Activated naive CD4-positive, alpha-beta T cell treated with anti-CD3 and anti-CD28 coated beads, Interleukin-2, amount 50 U/mL, for 16 hours (primary cell): ENCODE data around the gene NMT2.

Source experiments
- DNase-seq: peaks from one replicate; pipeline ENCODE4 v3.0.0-alpha.2; 2020

The NMT2 gene

DNA sequence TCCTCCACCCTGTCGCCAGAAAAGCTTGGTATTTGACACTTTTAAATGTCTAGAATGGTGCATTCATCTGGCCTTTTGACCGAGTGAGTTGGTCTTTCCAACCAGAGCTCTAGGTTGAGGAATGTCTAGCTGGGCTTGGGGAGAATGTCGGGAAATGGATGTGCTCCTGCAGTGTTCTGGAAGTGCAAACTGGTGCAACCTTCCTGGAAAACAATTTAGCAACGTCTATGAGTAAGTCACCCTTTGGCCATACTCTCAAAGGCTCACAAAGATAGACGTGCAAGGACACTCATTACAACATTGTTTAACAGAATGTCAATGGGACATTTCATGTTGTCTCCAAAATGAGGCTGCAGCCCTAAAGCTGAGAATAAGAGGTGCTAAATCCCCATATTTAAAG, 12.2 kb upstream of the NMT2 start:
- DNase-seq: no peak

DNA sequence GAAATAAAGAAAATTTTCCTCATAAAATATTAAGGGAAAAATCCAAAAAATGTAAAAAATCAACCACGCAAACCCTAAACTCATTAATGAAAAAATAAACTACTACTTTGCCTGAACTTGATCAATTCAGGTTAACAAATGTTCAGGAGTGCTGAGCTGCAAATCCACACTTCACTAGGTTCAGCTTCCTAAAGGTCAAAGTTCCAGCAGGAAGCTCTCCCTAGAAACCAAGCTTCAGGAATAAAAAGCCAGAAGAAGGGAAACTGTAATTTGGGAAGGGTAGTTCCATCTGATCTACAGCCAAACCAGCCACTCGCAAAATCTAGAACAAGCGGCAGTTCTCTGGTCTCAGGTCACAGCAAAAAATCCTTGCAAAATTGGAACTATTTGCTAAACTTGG, 7.8 kb upstream of the NMT2 start:
- no peak for DNase-seq

DNA sequence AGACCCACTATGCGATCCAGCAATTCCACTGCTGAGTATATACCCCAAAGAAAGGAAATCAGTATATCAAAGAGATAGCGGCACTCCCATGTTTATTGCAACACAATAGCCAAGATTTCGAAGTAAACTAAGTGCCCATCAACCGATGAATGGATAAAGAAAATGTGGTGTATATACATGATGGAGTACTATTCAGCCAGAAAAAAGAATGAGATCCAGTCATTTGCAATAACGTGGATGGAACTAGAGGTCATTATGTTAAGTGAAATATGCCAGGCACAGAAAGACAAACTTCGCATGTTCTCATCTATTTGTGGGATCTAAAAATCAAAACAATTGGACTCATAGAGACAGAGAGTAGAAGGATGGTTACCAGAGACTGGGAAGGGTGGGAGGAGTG, 7.1 kb upstream of the NMT2 start:
- DNase-seq: no peak

DNA sequence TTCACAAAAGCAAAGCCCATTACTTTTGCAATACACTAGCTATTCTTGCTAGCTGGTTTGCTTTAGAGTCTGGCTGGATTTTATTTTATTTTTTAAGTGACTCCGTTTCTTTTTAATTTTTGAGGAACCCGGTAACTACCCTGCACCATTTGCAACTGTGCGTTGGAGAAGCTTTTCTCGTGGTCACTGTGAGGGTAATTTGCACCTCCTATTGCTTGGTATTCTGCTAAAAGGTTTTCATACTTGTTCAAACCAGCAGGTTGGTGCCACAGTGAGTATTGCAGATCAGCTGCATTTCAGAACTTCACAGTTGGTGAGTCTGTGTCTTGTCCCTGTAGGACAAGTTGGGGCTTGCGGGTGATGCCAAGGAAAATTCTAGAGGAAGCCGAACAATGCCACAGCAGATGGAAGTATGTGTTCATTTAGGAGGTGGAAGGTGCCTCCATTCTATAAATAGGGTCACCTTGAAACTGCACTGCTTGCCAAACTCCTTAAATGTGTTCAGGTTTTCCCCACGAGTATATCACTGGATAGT, 3.9 kb upstream of the NMT2 start:
- no peak for DNase-seq

DNA sequence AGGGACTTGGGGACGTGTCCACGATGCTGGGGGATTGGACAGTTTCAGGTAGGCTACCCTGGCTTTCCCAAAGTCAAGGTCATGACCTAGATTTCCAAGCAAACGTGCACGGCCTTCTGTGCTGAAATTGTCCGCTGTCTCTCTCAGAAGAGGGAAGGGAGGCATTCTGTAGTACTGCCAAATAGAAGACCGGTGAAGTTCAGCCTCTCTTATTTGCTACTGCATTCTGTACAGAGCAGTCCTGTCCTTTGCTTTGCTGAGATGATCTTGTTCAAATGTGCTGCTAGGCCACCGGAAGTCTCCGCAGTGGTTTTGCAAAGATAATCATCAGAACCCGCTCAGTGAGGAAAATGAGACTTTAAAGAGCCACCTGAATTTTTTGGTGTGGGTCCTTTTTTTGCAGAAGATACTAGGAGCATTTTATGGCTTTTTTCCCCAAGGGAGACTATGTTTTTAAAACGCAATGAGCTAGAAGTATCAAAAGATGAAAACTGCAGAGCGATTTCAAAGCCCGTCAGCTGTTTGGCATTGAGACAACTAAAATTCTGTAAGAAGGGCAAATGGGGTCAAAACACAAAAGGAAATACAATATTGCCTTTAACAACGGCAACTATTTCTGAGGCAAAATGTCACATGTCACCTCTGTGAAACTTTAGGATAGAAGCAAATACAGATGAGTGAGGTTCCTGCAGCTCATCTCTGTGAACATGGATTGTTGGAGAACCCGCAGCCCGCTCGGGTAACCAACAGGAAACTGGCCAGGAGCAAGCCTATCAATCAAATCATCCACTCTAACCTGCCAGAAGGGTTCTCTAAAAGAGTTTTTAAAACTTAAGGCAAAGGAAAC, 1.3 kb upstream of the NMT2 start:
- no peak for DNase-seq

DNA sequence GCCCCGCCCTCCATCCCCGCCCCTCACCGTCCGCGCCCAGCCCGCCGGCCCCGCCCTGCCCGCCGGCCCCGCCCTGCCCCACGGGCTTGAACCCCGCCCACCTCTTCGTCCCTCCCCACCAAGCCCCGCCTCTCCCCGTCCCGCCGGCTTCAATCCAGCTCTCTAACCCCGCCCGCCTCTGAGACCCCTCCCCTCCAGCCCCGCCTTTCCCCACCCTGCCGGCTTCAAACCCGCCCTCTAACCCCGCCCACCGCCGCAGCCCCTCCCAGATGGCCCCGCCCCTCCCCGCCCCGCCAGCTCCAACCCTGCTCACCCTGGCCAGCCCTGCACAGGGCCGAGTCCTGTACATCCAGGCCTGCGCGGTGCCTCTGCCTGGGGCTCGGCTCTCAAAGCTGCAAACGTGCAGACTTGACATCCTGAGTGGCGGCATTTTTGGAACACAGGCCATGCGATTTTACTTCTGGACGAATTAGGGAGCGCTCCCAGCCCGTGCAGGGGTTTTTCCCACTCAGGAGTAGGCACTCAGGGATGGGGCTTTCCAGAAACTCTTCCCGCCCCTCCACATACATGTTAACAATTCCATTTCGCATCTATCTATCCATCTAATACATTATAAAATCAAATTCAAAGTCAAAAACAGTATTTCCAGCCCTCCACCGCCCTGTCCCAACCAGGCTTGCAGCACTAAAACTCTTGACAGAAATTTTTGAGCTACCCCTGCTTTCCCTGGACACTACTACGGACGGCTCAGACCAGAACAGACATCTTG, 477 bp upstream of the NMT2 start:
- peak; percentile 91 for DNase-seq

DNA sequence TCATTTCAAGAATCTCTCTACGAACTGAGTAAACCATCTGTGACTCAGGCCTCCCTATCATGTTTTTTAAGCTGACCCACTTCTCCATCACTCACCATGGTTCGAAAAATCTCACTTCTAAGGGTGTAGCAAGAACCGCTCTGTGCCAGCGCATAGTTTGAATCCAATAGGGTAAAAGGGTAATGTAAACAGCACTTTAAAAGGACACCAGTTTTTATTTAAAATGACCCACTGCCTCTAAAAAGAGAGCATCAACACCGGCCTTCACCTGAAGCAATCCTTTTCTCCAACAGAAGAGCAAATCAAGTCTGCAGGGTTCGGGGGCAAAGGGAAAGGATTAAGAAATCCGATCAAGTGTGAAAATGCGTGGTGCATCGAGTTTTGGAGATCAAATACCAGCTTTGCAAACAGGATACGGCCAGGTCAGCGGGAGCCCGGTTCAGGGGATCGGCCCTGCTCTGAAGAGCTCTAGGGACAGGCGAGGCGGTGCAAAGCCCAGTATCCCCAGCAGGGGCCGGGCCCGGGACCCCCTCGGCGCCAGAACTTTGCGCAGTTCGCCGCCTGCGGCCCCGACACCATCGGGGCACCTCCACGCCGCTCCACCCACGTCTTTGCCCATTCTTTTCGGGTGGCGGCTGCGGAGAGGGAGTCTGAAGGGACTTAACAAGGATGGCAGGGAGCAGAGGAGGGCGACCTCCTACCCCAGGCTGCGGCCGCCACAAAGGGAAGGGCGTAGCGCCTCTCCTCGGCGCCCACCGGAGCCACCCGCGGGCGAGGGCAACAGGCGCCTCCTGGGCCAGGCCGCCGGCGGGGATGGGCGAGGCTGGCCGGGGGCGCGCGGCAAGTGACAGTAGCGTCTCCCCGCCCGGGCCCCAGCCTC, 842 bp downstream of the NMT2 start:
- peak; percentile 46 for DNase-seq

DNA sequence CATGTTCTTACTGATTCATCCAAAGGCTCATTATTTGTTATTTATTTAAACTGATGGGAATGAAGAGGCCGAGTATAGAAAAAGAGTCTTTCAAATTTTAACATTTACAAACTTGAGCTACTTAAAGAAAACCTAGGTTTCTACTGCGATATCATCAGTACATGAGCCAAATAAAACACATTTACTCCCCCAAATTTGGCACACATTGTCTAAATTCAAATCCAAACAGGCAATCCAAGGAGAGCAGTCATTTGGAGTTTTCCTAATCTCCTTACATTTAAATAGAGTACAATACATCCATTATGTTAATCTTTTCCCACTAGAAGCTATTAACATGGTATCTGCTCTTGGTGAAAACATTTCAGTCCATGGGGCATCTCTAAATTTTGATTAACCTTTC, 2.2 kb downstream of the NMT2 start:
- DNase-seq: no peak

DNA sequence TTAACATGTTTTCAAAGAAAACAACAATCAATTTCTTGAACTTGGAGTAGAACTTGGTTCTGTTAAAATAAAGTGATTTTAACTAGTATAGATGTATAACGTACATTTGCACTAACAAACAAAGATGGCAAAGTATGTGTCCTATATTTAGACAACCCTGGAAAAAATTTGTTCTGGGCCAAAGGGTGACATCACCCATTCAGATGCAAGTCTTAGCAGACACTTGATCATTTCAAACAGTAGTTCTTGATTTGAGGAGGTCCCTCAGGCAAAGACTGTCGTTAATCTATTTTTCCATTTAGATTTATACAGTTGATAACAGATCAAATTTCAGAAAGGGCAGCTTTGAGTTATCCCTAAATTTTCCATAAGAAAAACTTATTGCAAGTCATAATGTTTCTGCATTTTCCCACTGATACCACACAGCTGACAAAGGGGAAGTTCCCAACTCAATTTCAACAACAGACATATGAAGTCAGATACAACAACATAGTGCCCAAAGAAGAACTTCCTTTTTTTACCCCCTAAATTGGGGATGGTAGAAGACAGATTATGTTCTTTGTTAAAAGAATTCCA, 5.2 kb downstream of the NMT2 start:
- no peak for DNase-seq

DNA sequence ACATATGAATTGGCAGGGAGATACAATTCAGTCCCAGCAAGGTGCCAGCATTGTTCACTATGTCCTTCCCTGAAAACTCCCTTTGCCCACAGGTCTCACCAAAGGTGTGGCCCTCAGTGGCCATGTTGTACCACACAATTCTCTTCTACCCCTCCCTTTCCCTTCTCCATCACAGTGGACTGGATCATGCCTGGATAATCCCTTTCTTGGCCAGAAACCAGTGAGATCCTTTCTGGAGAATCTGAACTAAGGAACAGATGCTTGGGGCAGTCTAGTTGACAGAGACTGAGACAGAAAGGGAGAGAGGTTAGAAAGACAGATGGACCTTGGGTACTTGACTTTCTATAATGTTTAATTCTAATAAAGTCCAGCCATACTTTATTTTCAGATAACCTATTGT, 9.5 kb downstream of the NMT2 start:
- DNase-seq: no peak

DNA sequence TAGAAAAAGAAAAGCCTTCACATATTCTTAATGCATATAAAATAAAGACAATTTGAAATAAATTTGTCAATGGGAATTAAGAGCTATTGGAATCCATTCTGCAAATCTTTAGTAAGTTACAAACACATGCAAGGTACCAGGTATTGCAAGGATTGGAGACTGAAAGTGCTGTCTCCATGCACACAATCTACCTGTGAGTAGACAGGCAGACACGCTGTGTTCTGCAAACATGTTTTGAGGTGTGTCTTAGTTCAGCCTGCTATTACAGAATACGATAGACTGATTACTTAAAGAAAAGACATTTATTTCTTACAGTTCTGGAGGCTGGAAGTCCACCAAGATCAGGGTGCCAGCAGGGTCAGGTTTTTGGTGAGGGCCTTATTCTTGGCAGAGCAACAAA, 10.0 kb downstream of the NMT2 start:
- no peak for DNase-seq

DNA sequence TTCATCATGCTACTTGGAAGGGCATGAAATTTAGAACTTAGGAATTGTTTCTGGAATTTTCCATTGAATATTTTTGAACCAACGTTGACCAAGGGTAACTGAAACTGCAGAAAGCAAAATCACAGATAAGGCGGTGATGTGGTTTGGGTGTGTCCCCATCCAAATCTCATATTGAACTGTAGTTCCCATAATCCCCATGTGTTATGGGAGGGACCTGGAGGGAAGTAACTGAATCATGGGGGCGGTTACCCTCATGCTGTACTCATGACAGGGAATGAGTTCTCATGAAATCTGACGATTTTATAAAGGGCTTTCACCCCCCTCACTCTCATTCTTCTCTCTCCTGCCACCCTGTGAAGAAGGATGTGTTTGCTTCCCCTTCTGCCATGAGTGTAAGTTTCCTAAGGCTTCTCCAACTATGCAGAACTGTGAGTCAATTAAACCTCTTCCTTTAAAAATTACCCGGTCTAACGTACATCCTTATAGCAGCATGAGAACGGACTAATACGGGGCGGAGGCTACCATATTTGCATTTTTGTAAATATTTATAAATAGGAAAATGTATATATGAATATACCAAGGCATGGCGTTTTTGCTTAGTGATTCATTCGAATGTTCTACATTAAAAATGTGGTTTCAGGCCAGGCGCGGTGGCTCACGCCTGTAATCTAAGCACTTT, 12.4 kb downstream of the NMT2 start:
- DNase-seq: no peak

DNA sequence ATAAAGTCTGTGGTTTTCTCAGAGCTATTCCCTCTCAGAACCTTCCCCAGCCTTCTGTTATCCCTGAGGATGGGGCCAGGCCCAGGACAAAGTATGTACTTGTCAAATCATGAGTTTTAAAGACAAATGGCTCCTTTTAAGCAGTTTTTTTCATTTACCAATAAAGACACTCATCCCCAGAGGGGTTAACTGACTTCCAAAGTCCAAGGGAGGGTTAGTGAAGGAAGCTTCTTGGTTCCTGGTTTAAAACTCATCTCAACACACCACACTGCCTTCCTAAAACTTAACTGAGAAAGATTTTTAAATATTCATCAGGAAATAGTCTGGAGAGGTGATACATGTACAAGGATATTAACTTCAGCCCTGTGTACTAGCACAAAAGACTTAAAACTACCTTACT, 15.9 kb downstream of the NMT2 start:
- no peak for DNase-seq

DNA sequence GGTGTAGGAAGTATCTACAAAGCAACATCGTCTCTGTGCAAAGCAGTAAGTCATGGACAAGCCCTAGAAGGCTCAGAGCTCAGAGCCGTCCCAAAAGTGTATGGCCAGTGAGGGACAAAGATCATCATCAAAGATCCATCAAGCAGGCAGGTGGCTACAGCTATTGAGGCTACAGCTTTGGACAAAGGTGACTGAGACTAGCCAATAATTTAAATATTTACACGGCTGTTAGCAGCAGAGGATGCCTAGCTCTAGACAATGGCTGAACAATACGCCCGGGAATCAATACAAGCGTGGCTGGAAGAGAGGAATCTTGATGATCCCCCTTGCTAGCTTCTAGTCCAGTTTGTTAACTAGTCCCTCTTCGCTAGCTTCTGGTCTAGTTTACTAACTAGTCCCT, 17.9 kb downstream of the NMT2 start:
- DNase-seq: no peak

DNA sequence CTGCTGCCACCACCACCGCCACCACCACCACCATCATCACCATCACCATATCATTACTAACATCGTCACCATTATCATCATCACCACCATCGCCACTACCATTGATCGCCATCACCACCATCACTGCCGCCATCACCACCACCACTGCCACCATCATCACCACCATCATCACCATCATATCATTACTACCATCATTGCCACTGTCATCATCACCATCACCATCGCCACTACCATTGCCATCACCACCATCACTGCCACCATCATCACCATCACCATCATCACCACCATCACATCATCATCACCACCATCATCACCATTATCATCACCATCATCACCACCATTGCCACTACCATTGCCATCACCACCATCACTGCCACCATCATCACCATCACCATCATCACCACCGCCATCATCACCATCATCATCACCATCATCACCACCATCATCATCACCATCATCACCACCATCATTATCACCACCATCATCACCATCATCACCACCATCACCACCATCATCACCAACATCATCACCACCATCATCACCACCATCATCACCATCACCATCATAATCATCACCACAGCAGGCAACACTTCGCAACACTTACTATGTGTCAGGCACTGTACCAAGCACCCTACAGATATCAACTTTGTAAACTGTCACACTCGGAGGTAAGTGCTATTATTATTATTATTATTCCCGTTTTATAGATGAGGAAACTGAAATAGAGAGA, 19.3 kb downstream of the NMT2 start:
- no peak for DNase-seq

DNA sequence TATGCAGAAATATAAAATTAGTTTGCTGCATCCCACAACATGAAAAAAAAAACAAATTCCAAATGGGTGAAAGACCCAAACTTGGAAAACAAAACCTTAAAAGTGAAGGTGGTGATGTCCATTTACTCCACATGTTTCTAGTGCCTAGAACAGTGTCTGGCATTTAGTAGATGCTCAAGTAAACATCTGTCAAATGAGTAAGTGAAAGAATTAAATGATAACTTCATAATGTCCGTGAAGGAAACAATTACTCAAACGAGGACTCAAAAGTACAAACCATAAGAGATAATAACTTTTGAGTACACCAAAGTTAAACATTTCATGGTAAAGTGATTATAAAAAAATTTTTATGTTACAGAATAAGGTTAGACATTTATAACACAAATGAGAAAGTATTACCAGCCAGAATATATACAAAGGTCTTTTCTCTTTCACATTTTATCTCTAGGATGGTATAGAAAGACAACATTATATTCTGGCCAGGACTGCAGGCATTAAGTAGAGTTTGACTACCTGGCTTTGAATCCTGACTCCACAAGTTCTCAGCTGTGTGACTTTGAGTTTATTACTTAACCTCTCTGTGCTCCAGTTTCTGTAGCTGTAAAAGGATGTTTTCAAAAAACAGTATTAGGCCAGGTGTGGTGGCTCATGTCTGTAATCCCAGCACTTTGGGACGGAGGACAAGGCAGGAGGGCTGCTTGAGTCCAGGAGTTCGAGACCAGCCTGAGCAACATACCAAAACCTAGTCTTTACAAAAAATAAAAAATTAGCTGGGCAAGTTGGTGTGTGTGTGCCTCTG, 20.7 kb downstream of the NMT2 start:
- DNase-seq: no peak

DNA sequence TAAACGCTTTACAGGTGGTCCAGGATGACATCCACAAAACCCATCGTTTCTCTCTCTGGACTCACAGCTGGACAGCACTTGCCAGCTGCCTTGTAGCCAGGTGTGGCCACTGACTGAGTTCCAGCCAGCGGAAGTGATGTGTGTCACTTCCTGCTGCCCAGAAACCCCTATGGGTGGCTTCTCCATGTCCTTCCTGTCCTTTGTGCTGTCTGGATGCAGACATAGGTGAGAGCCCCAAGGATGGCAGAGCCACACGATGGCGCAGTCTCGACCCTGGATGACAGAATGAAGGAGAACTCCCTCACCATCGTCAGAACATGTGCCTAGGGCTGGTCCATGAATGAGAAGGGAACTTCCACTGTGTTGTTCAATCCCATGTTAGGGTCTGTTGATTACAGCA, 22.1 kb downstream of the NMT2 start:
- DNase-seq: no peak

DNA sequence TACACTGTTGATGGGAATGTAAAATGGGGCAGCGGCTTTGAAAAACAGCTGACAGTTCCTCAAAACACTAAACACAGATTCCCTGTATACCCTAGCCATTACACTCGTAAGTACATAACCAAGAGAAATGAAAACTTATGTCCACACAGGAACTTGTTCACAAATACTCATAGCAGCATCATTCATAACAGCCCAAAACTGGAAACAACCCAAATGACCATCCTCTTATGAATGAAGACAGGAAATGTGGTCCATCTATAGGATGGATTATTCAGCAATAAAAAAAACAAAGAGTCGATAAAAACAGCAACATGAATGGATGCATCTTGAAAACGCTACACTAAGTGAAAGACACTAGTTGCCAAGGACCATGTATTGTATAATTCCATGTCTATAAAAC, 23.7 kb downstream of the NMT2 start:
- DNase-seq: no peak

DNA sequence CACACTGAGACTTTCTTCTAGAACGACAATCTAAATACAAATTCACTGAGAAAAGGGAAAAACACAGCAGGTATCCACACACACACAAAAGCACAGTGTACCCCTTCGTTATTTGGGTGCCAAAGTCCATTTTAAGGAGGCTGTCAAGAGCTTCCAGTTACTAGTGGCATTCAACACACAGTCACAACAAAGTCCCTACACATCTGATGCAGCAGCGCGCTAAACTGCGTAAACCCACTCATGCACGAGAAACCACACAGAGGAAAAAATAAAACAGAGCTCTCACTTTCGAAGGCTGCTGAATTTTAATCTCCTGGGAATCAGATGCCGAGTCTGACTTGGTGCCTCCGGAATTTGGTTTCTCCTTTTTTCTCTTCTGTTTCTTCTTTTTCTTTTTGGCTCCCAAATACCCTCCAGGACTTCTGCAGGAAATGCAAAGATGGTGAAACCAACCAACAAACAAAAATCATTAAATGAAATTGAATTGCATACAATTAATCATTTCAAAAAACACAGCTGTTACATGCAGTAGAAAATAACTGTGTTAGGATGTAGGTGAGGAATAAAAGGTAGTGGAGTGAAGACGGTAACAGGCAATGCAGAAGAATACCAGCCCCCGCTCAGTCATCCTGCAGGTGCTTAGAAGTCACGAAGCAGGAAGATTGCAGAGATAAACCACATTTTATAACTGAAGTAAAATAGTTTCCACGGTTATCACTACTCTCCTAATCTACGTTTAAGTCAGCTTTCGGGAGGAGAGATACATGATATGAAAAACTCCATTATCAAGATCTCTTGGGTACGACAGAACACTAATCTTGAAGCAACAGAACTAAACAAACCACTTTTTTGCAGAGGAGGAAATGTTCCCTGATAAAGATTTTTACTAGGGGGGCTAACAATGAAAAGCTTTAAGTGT, 27.1 kb downstream of the NMT2 start:
- DNase-seq: peak; percentile 43

DNA sequence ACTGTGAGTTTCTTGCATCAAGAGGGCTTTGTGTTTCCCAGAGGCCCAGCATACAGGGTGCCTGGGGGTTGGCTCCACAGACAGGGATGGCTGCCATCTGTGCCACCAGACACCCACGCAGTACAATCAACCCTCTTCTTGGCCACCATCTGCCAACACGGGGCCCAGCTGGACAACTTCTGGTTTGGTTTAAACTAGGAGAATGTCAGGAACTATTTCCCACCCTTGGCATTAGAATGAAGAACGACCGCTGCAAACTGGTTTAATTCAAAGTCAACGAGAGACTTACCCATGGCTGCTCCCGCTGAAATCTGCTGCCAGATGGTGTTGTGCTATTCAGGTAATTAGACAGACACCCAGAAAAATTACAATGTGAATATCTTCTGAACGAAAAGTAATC, 27.8 kb downstream of the NMT2 start:
- no peak for DNase-seq
